GM23338 (cell line): Measurements from ENCODE around the gene MLLT10. TPM values are rescaled to one million over a fixed set of nuclear protein-coding genes. Genes with fewer than 3 reads are reported as not detected.
A peak's percentile ranks its signal among the peaks of the same experiment; 100 is the strongest.

ENCODE experiments used
- ATAC-seq: fragments of 200-7000 bp; cut with Tn5 transposase; 3 replicates; pipeline ENCODE4 v1.9.1; 2020
- DNase-seq: peaks from one replicate; pipeline ENCODE4 v3.0.0-alpha.2; 2015; ENCODE audit warnings: low spot score
- H2AFZ ChIP-seq: fragments of 200-600 bp; sonication (generic); 2 replicates; pipeline ENCODE4 v1.8.0; 2016; ENCODE audit warnings: antibody characterized with exemption, mild to moderate bottlenecking, moderate library complexity
- H3F3A ChIP-seq: fragments of 200-600 bp; sonication (generic); replicated peaks from 2 replicates; pipeline ENCODE4 v1.8.0; 2017; ENCODE audit warnings: antibody characterized with exemption, mixed run types, low read depth
- H3K27ac ChIP-seq: fragments of 200-600 bp; sonication (generic); 2 replicates; pipeline ENCODE4 v1.6.1; 2016; ENCODE audit warnings: low read depth
- H3K27me3 ChIP-seq: fragments of 200-600 bp; sonication (generic); 2 replicates; pipeline ENCODE4 v1.8.0; 2016; ENCODE audit warnings: mild to moderate bottlenecking, mixed run types, moderate library complexity; ENCODE audit not compliant: insufficient read depth
- H3K36me3 ChIP-seq: fragments of 200-600 bp; sonication (generic); 2 replicates; pipeline ENCODE4 v1.8.0; 2016; ENCODE audit warnings: mild to moderate bottlenecking; ENCODE audit not compliant: insufficient read depth
- H3K4me1 ChIP-seq: fragments of 200-600 bp; sonication (generic); 2 replicates; pipeline ENCODE4 v1.8.0; 2016; ENCODE audit warnings: mild to moderate bottlenecking, moderate library complexity; ENCODE audit not compliant: insufficient read depth
- H3K4me2 ChIP-seq: fragments of 200-600 bp; sonication (generic); 2 replicates; pipeline ENCODE4 v1.7.1; 2017; ENCODE audit warnings: mixed run types
- H3K4me3 ChIP-seq: fragments of 200-600 bp; sonication (generic); 2 replicates; pipeline ENCODE4 v1.6.1; 2016; ENCODE audit warnings: mixed run types
- H3K79me2 ChIP-seq: fragments of 200-600 bp; sonication (generic); replicated peaks from 2 replicates; pipeline ENCODE4 v1.8.0; 2017; ENCODE audit warnings: mild to moderate bottlenecking; ENCODE audit not compliant: insufficient read depth
- H3K9me2 ChIP-seq: fragments of 200-600 bp; sonication (generic); 2 replicates; pipeline ENCODE4 v1.8.0; 2017; ENCODE audit not compliant: insufficient read depth
- H4K20me1 ChIP-seq: fragments of 200-600 bp; sonication (generic); replicated peaks from 2 replicates; pipeline ENCODE4 v1.8.0; 2017; ENCODE audit warnings: mild to moderate bottlenecking; ENCODE audit not compliant: insufficient read depth
- H3K27ac Mint-ChIP-seq: 2 replicates; pipeline ENCODE4 v1.8.0; 2020; ENCODE audit warnings: inconsistent platforms, mild to moderate bottlenecking, moderate library complexity, mixed read lengths
- H3K27me3 Mint-ChIP-seq: 3 replicates; pipeline ENCODE4 v1.8.0; 2022; ENCODE audit warnings: low read depth, mild to moderate bottlenecking, moderate library complexity, mixed read lengths, inconsistent platforms; ENCODE audit not compliant: insufficient read depth, poor library complexity
- H3K36me3 Mint-ChIP-seq: 3 replicates; pipeline ENCODE4 v1.8.0; 2021; ENCODE audit warnings: low read depth, mild to moderate bottlenecking, inconsistent platforms, moderate library complexity, mixed read lengths
- H3K4me1 Mint-ChIP-seq: 3 replicates; pipeline ENCODE4 v1.8.0; 2020; ENCODE audit warnings: mild to moderate bottlenecking, inconsistent platforms, mixed read lengths
- H3K4me3 Mint-ChIP-seq: 3 replicates; pipeline ENCODE4 v1.8.0; 2021; ENCODE audit warnings: moderate library complexity, mild to moderate bottlenecking, inconsistent platforms, mixed read lengths
- H3K9me3 Mint-ChIP-seq: 3 replicates; pipeline ENCODE4 v1.8.0; 2020; ENCODE audit warnings: moderate library complexity, mild to moderate bottlenecking, inconsistent platforms, mixed read lengths
- CREB1 ChIP-seq: fragments of 250-450 bp; sonication (Bioruptor Pico); IDR thresholded peaks from 2 replicates; pipeline ENCODE4 v1.5.0; 2020; ENCODE audit warnings: low read depth, mild to moderate bottlenecking, moderate library complexity
- ETS1 ChIP-seq: IDR thresholded peaks from 2 replicates; pipeline ENCODE4 v1.6.1; 2016; ENCODE audit warnings: antibody characterized with exemption
- EZH2 ChIP-seq: fragments of 200-600 bp; sonication (generic); IDR thresholded peaks from one replicate; pipeline ENCODE4 v1.8.0; 2017; ENCODE audit warnings: antibody characterized with exemption, mild to moderate bottlenecking, low read depth; ENCODE audit not compliant: unreplicated experiment
- JUNB ChIP-seq: IDR thresholded peaks from one replicate; pipeline ENCODE4 v1.6.1; 2016; ENCODE audit warnings: antibody characterized with exemption; ENCODE audit not compliant: unreplicated experiment
- NANOG ChIP-seq: IDR thresholded peaks from 2 replicates; pipeline ENCODE4 v1.6.1; 2016; ENCODE audit warnings: antibody characterized with exemption, borderline replicate concordance
- POLR2AphosphoS5 ChIP-seq: IDR thresholded peaks from 2 replicates; pipeline ENCODE4 v1.6.1; 2016; ENCODE audit warnings: antibody characterized with exemption, low read depth
- REST ChIP-seq: IDR thresholded peaks from one replicate; pipeline ENCODE4 v1.6.1; 2018; ENCODE audit warnings: antibody characterized with exemption; ENCODE audit not compliant: unreplicated experiment
- ZNF114 ChIP-seq: fragments of 250-450 bp; sonication (Bioruptor Pico); IDR thresholded peaks from 2 replicates; pipeline ENCODE4 v1.5.0; 2020; ENCODE audit warnings: mild to moderate bottlenecking, moderate library complexity
- ZNF462 ChIP-seq: fragments of 250-450 bp; sonication (Bioruptor Pico); IDR thresholded peaks from 2 replicates; pipeline ENCODE4 v1.5.0; 2020; ENCODE audit warnings: mild to moderate bottlenecking, moderate library complexity
- polyA plus RNA-seq: library from polyadenylated mRNA; unstranded; fragments of >200 nt; fragmentation: Nextera tagmentation; extraction: Ambion mirVana; gene quantifications from 2 replicates; pipeline ENCODE4 v1.2.1, GENCODE V29; 2016
- total RNA-seq: library from RNA; depleted of rRNA; stranded (reverse); fragments of >200 nt; shearing (Covaris generic); gene quantifications from 2 replicates; pipeline ENCODE4 v1.2.3, GENCODE V29; 2014

MLLT10 gene
- total and polyA plus RNA-seq, 2 experiments from 2014 or later, result 28.8 to 55.4 TPM

GRCh38 chr10:21511095-21511570 is 22.9 kb upstream of the MLLT10 start (continued):
- no peak for TF ChIP-seq REST
- TF ChIP-seq POLR2AphosphoS5, result no peak
- TF ChIP-seq NANOG, result no peak
- TF ChIP-seq EZH2, result no peak

GRCh38 chr10:21511946-21512572 is 22.0 kb upstream of the MLLT10 start:
- Histone ChIP-seq H3K4me1 (peaks cover 61% of the 10 kb centered on the region), H3K36me3 (no peaks in the 10 kb centered on the region), H3K79me2 (peaks cover 5% of the 10 kb centered on the region; the same call in 1 of the 2 replicates), H3K4me3 (peak overlapping the region; percentile 60), H2AFZ (no peak overlapping the region), H3K27me3 (peaks cover 45% of the 10 kb centered on the region), H3F3A (peaks cover 7% of the 10 kb centered on the region; the same call in 1 of the 2 replicates), H3K27ac (0 out of 2 replicates have a peak overlapping the region, but pooled peaks have one; percentile 4), H4K20me1 (no peaks in the 10 kb centered on the region; the same call in 1 of the 2 replicates), H3K4me2 (peak overlapping the region; percentile 85), H3K9me2 (no peaks in the 10 kb centered on the region)
- Mint-ChIP-seq H3K9me3 (no peaks in the 10 kb centered on the region), H3K36me3 (no peaks in the 10 kb centered on the region), H3K27me3 (peaks cover 40% of the 10 kb centered on the region), H3K4me1 (peaks cover 68% of the 10 kb centered on the region), H3K4me3 (peak overlapping the region; percentile 78), H3K27ac (no peak overlapping the region; the same call in 1 of the 2 replicates)
- no peak for ATAC-seq
- DNase-seq, result no peak
- TF ChIP-seq CREB1 (CRISPR knock-in tag) (no peak), ZNF462 (CRISPR knock-in tag) (no peak), EZH2 (no peak), REST (no peak), JUNB (no peak), NANOG (no peak), ETS1 (no peak), ZNF114 (CRISPR knock-in tag) (no peak), POLR2AphosphoS5 (no peak)
